ENCODE data around the gene PANK3.

DNA sequence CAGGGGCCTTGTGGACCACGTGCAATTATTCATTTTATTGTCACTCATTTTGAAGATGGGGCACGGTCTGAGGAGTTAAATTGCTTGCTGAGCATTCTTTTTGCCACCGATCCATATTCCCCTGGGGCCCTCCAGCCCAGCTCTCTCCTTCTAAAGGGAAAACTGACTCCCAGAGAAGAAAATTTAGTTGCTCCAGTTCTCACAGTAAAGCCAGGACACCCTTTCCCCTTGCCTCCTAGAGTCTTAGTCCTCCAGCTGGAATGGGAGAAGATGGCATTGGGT is 1.0 kb upstream of the PANK3 start:
- TF ChIP-seq FOXA1 (IDR thresholded peaks at IDR 0.05) (no peak), ZNF384 (IDR thresholded peaks at IDR 0.05) (no peak), BHLHE40 (IDR thresholded peaks at IDR 0.05; ENCODE audit: borderline replicate concordance) (no peak), HDGF (IDR thresholded peaks at IDR 0.05; ENCODE audit: borderline replicate concordance) (no peak), TARDBP (IDR thresholded peaks at IDR 0.05) (no peak), SP1 (IDR thresholded peaks at IDR 0.05) (no peak), SUZ12 (IDR thresholded peaks at IDR 0.05) (no peak), NFRKB (IDR thresholded peaks at IDR 0.05) (no peak), ARNT (IDR thresholded peaks at IDR 0.05) (no peak), FOXK2 (IDR thresholded peaks at IDR 0.05) (no peak), ELF4 (IDR thresholded peaks at IDR 0.05) (no peak), FOXM1 (IDR thresholded peaks at IDR 0.05; ENCODE audit: borderline replicate concordance) (no peak)
- TF ChIP-seq, protein P1, sequence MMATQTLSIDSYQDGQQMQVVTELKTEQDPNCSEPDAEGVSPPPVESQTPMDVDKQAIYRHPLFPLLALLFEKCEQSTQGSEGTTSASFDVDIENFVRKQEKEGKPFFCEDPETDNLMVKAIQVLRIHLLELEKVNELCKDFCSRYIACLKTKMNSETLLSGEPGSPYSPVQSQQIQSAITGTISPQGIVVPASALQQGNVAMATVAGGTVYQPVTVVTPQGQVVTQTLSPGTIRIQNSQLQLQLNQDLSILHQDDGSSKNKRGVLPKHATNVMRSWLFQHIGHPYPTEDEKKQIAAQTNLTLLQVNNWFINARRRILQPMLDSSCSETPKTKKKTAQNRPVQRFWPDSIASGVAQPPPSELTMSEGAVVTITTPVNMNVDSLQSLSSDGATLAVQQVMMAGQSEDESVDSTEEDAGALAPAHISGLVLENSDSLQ (IDR thresholded peaks at IDR 0.05) = no peak

Data from HEK293T (cell line).